Fibroblast of skin of scalp (primary cell): ENCODE data around the gene RIPPLY1.
"Not testable (repeated sequence)": the region's sequence is repeated elsewhere in the genome, so short reads cannot be mapped to it uniquely, and the experiment has no call there.

Source experiments
- DNase-seq: peaks from one replicate; pipeline ENCODE4 v3.0.0-alpha.2; 2013

Gene RIPPLY1

GRCh38 chrX:106906361-106906760, 3.2 kb upstream of the RIPPLY1 start:
- DNase-seq: no peak

DNA sequence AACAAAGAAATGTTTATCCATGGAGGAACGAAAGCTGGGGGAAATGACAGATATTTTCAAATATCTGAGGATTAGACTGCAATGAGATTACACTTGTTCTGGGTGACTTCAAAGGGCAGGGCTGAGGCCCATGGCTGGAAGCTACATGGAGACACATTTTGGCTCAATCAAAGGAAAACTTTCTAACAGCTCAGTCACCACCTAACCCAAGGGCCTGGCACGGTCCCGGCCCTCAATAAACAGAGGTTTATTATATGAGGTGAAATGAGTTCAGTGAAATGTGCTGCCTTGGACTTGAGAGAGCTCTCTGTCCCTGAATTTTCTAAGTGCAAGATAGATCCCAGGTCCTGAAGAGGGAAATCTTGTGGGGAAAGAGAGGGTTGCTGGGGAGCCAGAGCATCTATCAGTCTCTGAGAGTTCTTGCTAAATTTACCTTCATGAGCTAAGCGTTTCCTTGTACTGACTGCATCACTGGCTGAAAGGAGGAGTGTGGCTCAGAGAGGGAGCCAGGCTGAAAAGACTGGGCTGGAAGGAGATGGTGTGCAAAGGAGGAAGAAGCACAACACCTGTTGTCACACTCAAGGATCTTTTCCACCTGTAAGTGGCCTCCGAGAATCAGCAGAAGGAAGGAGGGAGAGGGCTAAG, 2.0 kb upstream of the RIPPLY1 start:
- DNase-seq: no peak

- DNase-seq: no peak
Measured at GRCh38 chrX:106903856-106904528, 851 bp upstream of the RIPPLY1 start.

GRCh38 chrX:106902684-106903083, 457 bp downstream of the RIPPLY1 start:
- DNase-seq: no peak

DNA sequence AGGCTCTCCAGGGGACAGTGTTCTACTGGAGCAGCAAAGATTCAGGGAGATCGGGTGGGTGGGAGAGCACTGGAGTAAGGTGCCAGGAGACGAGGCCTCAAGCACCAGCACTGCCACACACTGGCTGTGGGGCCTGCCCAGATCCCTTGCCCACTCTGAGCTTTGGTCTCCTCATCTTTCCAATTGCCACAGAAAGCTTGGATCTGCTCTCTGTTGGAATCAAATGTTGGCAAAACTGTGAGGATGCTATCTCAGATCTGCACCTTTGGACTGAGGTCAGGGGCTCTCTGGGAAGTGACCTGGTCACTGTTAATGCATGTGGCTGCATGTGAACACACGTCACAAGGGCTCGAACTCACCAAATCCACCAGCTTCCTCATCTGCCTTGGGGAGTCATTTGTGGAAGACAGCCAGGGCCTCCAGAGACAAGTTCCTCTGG, 1.3 kb downstream of the RIPPLY1 start:
- no peak for DNase-seq

- DNase-seq: no peak
Measured at GRCh38 chrX:106901341-106901740, 1.8 kb downstream of the RIPPLY1 start.

DNA sequence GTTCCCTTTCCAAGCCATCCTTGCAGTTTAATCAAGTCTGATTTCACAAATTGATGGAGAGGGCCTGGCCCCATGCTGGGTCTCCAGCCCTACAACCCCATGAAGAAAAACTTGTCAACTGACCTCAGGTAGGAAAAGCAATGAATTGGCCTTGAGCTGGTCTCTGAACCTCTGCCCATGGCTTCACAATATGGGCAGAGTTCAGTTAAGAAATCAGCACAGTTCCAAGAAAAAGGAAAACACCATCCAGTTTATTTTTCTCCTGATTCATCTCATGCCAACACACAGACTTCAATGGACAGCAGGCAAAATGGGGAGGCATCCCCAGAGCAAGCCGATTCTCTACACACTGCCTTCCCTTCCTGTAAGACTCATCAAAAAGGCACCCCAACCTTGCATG, 3.3 kb downstream of the RIPPLY1 start:
- DNase-seq: no peak

GRCh38 chrX:106899276-106899675, 3.9 kb downstream of the RIPPLY1 start:
- no peak for DNase-seq

DNA sequence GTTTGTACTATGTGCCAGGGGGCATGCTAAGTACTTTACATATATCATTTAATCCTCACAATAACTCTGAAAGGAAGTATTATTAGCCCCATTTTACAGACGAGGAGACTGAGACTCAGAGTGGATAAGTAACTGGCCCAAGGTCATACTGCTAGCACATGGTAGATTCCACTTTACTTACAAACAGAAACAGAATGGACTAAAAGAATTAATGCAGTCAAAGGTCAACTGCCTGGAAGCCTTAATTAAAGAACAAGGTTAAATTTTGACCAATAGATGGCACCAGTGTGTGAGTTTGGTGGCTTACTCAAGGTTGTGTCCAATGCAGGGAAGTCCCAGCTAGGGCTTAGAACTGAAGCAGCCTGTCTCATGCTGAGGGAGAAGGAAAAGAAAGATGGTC, 4.7 kb downstream of the RIPPLY1 start:
- peak; percentile 51 for DNase-seq

DNA sequence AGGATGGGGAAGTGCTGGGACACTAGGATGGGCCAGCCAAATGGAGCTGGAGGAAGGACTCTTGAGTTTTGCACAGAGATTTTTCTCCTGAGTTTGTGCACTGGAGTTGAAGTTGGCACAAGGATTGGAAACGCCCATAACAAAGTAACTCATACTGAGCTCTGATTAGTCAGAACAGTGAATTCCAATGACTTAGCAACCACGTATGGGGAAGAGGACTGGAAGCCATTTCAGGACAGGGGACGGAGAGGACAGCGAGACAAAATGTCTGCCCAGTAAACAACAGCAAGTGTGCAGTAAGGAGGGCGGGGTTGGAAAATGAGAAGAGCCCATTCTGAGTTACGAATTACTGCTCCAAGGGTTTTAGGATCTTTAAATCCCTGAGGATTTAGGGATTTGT, 5.9 kb downstream of the RIPPLY1 start:
- peak; percentile 41 for DNase-seq

DNA sequence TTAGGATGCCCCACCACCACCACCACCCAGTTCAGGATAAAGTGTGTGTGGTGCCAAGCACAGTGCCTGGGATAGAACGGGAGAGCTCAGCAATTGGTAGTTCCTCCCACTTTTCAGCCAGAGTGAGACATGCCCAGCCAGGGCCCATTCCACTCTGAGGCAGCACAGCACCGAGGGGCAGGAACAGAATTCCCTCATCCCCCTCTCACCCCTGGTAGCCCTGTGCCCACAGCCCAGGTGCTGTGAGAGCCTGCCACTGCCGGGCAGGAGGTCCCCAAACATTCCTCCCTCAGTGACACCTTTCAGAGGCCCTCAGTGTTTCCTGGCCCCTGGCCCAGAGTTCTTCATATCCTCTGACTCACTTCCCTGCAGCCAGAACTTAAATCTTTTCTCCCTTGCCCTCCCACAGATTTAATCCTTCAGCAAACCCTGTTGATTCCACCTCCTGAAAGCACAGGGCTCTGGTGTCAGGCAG, 8.1 kb downstream of the RIPPLY1 start:
- peak; percentile 68 for DNase-seq

- DNase-seq: peak; percentile 68
Measured at GRCh38 chrX:106894392-106894909, 8.7 kb downstream of the RIPPLY1 start.

DNA sequence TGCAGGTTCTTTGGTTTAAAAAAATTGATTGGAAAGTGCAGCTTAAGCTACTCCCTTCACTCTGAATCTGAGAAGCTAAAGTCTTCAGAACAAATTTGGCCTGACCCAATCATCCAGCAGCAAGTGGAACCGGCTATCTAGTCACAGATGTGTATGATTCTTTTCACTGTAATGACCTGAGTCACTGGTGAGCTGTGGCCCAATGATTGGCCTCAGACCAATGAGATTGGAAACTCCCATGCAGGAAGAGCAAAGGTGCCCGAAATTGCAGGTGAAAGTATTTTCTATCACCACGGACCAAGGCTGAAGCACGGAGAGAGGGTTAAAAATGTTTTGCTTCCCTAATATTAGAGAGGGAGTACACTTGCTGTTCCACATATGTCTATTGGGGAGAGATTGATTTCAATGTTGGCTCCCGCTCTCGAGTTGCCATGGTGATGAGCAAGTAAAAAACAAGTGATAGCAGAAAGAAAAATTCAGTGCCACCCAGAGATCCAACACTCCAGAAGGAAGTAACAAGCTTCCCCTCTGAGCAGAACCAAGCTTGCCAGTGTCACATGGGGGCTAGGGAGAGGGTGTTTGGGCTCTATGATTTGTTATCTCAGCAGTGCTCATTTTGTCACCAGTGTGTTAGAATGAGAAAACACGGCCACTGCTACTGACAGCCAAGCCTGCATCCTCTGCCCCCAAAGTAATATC, 11.2 kb downstream of the RIPPLY1 start:
- no peak for DNase-seq

GRCh38 chrX:106889468-106889867, 13.7 kb downstream of the RIPPLY1 start:
- no peak for DNase-seq

- DNase-seq: no peak
Measured at GRCh38 chrX:106875151-106875550, 28.0 kb downstream of the RIPPLY1 start.

DNA sequence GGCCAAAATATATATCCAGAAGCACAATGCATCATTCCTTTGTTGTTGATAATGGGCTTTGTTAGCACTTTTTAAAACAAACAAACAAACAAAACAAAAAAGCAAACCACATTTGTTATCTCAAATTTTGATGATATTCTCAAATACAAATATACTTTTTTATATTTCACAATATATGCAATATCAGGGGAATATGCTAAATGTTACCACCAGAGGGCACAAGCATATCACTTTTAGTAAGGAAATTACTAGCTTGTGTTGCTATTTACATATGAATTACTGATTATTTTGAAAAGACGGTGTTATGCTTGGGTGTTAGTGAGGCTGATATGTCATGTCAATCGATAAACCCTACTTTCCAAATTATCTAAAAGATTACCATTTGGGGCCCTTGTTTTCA, 29.1 kb downstream of the RIPPLY1 start:
- peak; percentile 21 for DNase-seq

DNA sequence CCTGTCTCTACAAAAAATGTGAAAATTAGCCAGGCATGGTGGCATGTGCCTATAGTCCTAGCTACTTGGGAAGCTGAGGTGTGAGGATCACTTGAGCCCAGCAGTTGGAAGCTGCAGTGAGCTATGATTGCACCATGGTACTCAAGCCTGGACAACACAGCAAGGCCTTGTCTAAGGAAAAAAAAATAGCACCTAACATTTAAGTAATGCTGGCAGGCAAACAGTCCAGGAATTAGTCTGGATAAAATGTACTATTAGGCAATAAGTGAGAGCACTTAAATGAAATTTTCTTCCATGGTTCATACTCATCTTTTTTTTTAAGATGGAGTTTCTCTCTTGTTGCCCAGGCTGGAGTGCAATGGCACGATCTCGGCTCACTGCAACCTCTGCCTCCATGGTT, 30.3 kb downstream of the RIPPLY1 start:
- not testable (repeated sequence) for DNase-seq

GRCh38 chrX:106863697-106864096, 39.4 kb downstream of the RIPPLY1 start:
- no peak for DNase-seq

- no peak for DNase-seq
Measured at GRCh38 chrX:106862972-106863688, 40.0 kb downstream of the RIPPLY1 start.
